ENCODE results near the gene IGFLR1.

IGFLR1 gene

GRCh38 chr19:35755550-35756376 is 13.5 kb upstream of the IGFLR1 start:
- no peak for DNase-seq (ENCODE audit: low spot score)

GRCh38 chr19:35755131-35755549 is 12.9 kb upstream of the IGFLR1 start:
- DNase-seq (ENCODE audit: low spot score), result no peak

DNA sequence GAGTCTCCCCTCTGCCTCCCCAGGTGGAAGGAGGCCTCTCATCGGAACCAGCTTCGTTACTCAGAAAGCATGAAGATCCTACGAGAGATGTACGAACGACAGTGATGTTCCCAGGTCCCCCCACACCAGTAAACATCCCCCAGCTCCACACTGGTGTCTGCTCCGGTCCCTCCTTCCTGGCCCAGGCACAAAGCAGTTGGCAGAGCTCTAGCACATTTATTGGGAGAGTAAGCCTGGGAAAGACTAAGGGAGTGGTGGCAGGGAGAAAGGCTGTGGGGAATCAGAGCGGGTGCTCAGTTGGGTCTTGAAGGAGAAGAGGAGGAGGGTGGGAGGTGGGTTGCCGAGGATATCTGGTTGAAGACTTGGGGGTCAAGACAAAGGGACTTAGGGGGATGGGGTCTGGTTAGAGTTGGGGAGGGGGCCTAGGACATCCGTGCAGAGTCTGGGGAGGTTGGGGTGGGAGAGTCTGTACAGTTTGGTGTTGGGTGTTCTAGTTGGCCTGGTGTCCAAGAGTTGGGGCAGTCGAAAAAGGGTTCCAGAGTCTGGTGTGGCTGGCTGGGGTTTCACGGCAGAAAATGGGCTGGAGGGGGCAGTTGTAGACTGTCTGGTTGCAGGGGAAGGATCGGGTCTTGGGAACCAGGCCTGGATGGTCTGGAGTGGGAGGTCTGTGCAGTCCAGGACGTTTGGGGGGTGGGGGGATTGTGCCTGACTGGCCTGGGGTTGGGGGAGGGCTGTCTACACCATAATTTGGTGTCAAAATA is 12.3 kb upstream of the IGFLR1 start:
- DNase-seq (ENCODE audit: low spot score), result no peak

- no peak for DNase-seq (ENCODE audit: low spot score)
These were observed 11.6 kb upstream of the IGFLR1 start for GRCh38 chr19:35753634-35754369.

DNA sequence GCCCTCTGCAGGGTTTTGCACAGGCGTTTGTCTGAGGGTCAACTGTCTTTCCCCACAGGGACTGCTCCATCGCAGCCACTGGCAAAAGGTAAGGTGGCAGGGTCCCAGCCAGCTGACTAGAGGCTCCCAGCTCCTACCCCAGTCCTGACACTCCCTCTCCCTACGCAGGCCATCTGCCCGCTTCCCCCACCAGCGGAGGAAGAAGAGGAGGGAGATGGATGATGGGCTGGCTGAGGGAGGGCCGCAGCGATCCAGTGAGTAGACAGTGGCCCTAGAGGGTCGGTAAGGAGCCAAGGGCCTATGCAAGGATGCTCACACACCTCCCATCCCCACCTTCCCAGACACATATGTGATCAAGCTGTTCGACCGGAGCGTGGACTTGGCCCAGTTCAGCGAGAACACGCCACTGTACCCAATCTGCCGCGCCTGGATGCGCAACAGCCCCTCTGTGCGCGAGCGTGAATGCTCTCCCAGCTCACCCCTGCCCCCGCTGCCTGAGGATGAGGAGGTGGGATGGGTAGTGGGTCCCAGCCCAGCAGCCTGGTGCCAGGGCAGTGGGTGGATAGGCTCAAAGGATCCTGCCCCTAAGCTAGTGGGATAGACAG is 10.6 kb upstream of the IGFLR1 start:
- DNase-seq (ENCODE audit: low spot score), result no peak

GRCh38 chr19:35751839-35752745 is 9.8 kb upstream of the IGFLR1 start:
- DNase-seq (ENCODE audit: low spot score), result no peak

- no peak for DNase-seq (ENCODE audit: low spot score)
These were observed 7.9 kb upstream of the IGFLR1 start for GRCh38 chr19:35750167-35750566.

GRCh38 chr19:35748106-35749020 is 6.1 kb upstream of the IGFLR1 start, which contains the start of gene LIN37:
TSS of gene LIN37 (plus strand) at chr19:35748576. CDS start at chr19:35748725, 149 bp downstream.
- peak; percentile 99 for DNase-seq (ENCODE audit: low spot score)

GRCh38 chr19:35746531-35746930 is 4.3 kb upstream of the IGFLR1 start:
- DNase-seq (ENCODE audit: low spot score), result no peak

DNA sequence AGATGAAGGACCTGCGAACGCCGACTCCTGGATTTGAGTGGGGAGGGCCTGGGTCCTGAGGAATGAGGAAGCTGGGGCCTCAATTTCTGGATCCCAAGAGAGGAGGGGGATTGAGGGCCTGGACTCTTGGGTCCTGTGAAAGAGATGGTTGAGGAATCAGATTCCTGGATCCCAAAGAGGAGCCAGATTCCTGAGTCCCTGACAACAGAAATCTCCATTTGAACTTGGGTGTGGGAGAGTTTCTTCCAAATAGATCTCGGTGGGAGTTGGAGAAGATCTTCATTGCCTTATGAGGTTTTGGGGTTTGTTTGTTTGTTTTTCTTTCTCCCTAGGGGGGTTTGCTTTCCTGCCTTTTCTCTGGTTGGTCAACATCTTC is 3.8 kb upstream of the IGFLR1 start:
- DNase-seq (ENCODE audit: low spot score), result no peak

DNA sequence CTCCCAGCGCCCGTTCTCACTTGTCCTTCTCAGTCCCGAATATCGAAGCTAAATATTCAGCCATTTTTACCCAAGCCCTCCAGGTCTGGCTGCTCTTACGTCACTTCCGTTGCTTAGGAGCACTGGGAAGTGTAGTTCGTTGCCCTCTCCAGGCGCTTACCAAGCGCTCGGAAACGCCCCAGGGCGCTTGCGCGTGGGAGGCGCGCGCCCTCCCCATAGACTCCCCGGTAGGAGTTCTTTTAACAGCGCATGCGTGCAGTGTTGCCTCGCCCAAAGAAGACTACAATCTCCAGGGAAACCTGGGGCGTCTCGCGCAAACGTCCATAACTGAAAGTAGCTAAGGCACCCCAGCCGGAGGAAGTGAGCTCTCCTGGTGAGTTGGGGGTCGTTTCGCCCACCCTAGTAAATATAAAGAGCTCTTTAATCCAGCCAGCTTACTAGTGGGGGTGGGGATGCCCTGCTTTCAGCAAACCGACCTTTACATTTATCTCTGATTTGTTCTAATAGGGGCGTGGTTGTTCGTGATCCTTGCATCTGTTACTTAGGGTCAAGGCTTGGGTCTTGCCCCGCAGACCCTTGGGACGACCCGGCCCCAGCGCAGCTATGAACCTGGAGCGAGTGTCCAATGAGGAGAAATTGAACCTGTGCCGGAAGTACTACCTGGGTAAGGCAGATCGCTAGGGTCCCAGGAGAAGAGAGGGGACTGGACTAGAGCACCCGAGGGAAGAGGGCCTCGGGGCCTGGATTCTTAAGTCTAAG is 3.3 kb upstream of the IGFLR1 start, which contains the start of the genes PSENEN and U2AF1L4:
Gene PSENEN (plus strand): TSS at position 324 of the 759 bp plus-strand sequence. CDS start 280 bp downstream, at position 604.
Gene U2AF1L4 (minus strand): TSS at position 91 of the 759 bp plus-strand sequence. CDS start 27 bp downstream, at position 64.
- peak; percentile 99 for DNase-seq (ENCODE audit: low spot score)

DNA sequence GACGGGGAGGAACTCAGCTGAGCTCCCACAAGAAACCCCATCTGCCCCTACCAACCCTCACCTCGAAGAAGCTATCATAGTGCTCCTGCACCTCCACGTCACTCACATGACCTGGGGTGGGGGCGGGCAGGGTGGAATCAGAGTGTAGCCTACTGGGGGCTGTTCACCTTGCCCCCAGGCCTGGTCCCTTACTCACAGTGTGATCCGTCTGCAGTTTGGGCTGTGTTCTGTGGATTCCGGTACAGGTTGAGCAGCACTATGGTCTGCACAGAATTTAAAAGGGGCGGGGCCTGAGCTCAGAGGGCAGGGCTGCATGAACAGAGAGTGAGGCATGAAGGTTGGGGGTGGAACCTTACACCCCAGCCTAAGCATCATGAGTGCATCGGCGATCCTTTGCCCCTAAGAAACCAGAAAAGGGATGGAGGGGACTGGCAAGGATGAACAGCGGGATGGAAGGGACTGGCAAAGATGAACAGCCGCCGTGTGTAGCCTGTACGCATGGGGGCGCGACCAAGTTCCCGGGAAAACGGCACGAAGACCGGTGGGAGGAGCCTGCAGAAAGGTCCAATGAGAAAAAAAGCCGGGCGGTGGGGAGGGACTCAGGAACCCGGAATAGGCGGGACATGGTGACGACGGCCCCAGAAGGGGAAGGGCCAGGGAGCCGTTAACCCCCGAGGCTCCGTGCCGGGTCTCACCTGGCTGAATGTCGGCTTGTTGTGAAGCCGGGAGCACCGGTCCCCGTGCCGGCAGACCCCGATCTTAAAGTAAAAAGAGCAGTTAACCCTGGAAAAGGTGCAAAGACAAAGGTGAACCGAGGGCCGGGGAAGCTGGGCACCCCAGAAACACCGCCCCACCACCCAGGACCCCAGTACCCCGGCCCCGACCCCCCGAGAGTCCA is 2.4 kb upstream of the IGFLR1 start:
- peak; percentile 95 for DNase-seq (ENCODE audit: low spot score)

DNA sequence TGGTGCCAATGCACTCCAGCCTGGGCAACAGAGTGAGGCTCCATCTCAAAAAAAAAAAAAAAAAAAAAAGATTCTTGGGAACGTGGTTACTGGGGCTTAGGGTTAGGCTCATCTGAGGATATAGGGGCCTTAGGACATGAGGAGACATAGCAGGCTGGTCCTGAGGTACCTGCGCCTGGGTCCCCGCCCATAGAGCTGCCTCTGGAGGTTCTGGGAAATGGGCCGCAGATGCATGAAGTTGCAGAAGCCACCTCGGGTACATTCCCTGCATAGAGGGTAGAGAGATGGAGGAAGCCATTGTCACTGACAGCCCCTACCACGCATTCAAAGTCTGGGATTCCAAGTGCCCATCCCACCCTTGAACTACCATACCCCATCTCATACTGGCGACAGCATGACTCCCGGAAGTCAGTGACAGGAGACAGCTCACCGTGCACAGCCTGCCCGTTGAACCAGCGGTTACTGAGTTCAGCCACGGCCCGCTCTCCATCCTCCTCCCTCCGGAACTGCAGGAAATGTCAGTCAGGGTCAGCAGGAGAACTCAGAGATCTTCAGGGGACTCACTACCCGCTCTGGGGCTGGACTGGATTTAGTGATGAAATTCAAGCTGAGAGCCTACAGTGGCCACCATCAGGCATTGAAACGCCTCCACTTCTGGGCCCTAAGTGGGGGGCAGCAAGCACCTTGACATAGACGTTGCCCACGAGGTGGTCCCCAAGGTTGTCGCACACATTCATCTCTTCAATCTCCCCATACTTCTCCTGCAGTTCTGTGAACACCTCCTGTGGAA is 1.6 kb upstream of the IGFLR1 start:
- no peak for DNase-seq (ENCODE audit: low spot score)

- DNase-seq (ENCODE audit: low spot score), result no peak
These were observed 1.1 kb downstream of the IGFLR1 start for GRCh38 chr19:35741203-35741515.

DNA sequence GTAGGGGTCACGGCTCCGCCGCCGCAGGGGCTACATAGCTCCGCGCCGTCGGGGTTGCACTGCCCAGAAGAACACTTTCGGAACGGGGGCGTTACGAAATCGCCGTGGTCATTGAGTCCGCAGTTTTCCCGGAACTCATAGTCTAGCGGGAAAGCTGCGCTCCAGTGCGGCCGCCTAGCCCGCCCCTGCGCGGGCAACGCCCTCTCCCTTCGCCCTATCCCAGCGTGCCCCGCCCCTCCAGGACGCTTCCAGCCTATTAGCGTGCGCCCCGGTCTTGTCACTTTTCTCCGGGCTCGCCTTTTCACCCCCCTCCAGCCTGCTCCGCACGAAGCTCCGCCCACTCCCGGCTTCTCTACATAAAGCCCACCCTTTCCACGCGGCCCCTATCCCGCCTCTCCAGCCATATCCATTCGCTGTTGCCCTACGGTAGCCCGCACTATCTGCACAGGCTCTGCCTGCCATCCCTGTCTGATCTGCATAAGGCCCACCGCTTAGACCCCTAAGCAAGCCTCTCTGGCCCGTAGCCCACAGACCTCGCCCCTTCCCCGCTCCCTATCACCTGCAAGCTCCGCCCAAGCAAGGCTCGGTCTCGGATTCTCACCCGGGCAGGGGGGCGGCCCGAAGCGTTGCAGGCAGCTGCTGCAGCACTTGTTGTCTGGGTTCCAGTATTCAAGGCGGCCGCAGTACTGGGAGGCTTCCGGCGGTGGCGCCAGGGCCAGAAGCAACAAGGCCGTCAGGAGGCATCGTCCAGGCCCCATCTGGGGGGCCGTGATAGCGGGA is 1.6 kb downstream of the IGFLR1 start:
- peak; percentile 95 for DNase-seq (ENCODE audit: low spot score)

DNA sequence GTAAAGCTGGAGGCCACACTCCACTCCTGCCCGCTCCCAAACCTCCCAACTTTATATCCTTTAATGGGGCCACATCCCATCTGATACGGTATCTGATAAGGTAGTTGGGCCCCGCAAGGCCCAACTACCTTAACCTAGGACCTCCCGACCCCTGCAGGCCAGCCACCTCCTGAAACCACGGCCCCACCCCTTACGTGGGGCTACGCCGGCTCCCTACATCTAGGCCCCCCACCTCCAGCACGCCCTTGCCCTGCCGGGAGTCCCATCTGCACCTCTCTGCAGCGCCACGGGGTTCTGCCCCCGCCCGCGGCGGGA is 2.2 kb downstream of the IGFLR1 start:
- no peak for DNase-seq (ENCODE audit: low spot score)

Measured in kidney tubule cell (primary cell).